Uterus (tissue), 2 donors: Measurements from ENCODE around the gene GCDH.

ENCODE experiments used
- POLR2A ChIP-seq, 2 donors: fragments of 450-650 bp; IDR thresholded peaks; one replicate each; pipeline ENCODE4 v1.6.1; 2016; ENCODE audit warnings: antibody characterized with exemption in 2 of 2, mild to moderate bottlenecking in 1 of 2, moderate library complexity in 1 of 2
- TF ChIP-seq, protein P1 (sequence below), 4 experiments: fragments of 200-600 bp in 2 of 4; fragments of 450-650 bp in 2 of 4; sonication (generic) in 2 of 4; IDR thresholded peaks; one replicate each; pipeline ENCODE4 v1.5.1; 2016 to 2019; ENCODE audit warnings: antibody characterized with exemption in 4 of 4, mild to moderate bottlenecking in 2 of 4, moderate library complexity in 1 of 4

DNA sequence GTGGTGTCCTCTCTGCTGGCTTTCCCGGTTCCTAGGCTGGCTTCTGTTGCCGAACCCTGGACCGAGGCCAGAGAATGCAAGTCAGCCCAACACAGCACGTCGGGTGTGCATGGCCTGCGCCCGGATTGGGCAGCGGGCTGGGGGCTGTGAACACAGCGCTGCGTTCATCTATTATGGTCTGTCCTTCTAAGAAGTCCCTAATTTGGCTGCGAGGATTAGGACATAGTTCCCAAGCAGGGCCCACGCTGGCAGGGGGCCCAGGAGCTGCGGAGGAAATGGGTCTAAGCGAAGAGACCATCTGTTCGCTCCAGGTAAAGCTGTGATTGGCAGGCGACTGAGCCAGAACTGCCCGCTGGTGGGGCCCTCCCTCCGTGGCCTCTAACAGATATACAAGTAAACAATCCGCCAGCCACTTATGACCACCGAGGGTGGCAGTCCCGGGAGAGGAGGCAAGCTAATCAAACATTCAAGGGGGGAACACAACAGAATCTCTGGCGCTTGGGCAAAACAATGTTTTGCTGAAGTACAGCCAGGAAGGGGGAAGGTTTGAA is 22.1 kb downstream of the GCDH start:
- TF ChIP-seq POLR2A (IDR thresholded peaks at IDR 0.05) = no peak
- TF ChIP-seq, protein P1, sequence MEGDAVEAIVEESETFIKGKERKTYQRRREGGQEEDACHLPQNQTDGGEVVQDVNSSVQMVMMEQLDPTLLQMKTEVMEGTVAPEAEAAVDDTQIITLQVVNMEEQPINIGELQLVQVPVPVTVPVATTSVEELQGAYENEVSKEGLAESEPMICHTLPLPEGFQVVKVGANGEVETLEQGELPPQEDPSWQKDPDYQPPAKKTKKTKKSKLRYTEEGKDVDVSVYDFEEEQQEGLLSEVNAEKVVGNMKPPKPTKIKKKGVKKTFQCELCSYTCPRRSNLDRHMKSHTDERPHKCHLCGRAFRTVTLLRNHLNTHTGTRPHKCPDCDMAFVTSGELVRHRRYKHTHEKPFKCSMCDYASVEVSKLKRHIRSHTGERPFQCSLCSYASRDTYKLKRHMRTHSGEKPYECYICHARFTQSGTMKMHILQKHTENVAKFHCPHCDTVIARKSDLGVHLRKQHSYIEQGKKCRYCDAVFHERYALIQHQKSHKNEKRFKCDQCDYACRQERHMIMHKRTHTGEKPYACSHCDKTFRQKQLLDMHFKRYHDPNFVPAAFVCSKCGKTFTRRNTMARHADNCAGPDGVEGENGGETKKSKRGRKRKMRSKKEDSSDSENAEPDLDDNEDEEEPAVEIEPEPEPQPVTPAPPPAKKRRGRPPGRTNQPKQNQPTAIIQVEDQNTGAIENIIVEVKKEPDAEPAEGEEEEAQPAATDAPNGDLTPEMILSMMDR (IDR thresholded peaks at IDR 0.05) = no peak
